Pancreas (tissue), 10 donors: ENCODE data around the gene TTLL13. TPM values are rescaled to one million over a fixed set of nuclear protein-coding genes. Genes with fewer than 3 reads are reported as not detected.
"Not testable (repeated sequence)": the region's sequence is repeated elsewhere in the genome, so short reads cannot be mapped to it uniquely, and the experiment has no call there.

Experiments
- ATAC-seq, 4 donors: fragments of 200-7000 bp; cut with Tn5 transposase; one replicate each; pipeline versions ENCODE4 v1.8.0 to v1.9.1; 2020; ENCODE audit warnings: mild to moderate bottlenecking in 4 of 4, moderate library complexity in 4 of 4
- DNase-seq, 6 donors: peaks; one replicate each; pipeline ENCODE4 v3.0.0-alpha.2; 2020
- FAIRE-seq: peaks from 2 replicates; lab custom pipeline; 2012; peaks lifted over from hg19 to GRCh38; lab: Jason Lieb, UNC
- H3K27ac ChIP-seq, 4 donors: fragments of 200-600 bp; sonication (generic); 1 replicate in 3 of 4; 2 replicates in 1 of 4; pipeline versions ENCODE4 v1.5.0 to v1.8.0; 2020
- H3K27me3 ChIP-seq, 4 donors: fragments of 200-600 bp; one replicate each; pipeline ENCODE4 v1.8.0; 2021
- H3K36me3 ChIP-seq, 3 donors: fragments of 200-600 bp; sonication (generic) in 1 of 3; one replicate each; pipeline versions ENCODE4 v1.5.0 to v1.8.0; 2020 to 2021
- H3K4me1 ChIP-seq, 3 donors: fragments of 200-600 bp; one replicate each; pipeline ENCODE4 v1.8.0; 2021
- H3K4me3 ChIP-seq, 4 donors: fragments of 200-600 bp; sonication (generic) in 2 of 4; one replicate each; pipeline versions ENCODE4 v1.5.0 to v1.8.0; 2020 to 2021
- H3K9me3 ChIP-seq, 4 donors: fragments of 200-600 bp; one replicate each; pipeline ENCODE4 v1.8.0; 2021
- CTCF ChIP-seq, 4 donors: fragments of 200-600 bp; sonication (generic) in 3 of 4; IDR thresholded peaks; one replicate each; pipeline versions ENCODE4 v1.5.0 to v1.8.0; 2021; ENCODE audit warnings: antibody characterized with exemption in 4 of 4
- WGBS, 2 donors: extraction: QIAGEN DNeasy Blood & Tissue Kit; methylation state at CpG; one replicate each; pipeline ENCODE4 v1.1.7; 2013; 5-methylcytosine and 5-hydroxymethylcytosine counted together
- intact Hi-C, 3 donors: fragments of 100-400 bp; cut with DNase I; formaldehyde crosslinking; loops; one replicate each; pipeline versions ENCODE4 v1.11.1 to v1.14.2; 2022
- polyA plus RNA-seq, 2 donors: library from polyadenylated mRNA; stranded (reverse); fragments of 200-250 nt; gene quantifications; one replicate each; pipeline ENCODE4 v1.2.3, GENCODE V29; 2013
- total RNA-seq, 6 donors: library from RNA; stranded (reverse); fragmentation: NEBNext Ultra II Directional in 4 of 6; extraction: Animal tissue kit (Norgen Biotek cat#: 25700) in 4 of 6; gene quantifications; one replicate each; pipeline versions ENCODE4 v1.2.1 to v1.2.4, GENCODE V29; 2021 to 2023
- donor health status: healthy with polysubstance abuse.
- donor health status: DM: no; HTN: no; CAD: no; lungs with moderate emphysema.
- donor health status: DM: no; HTN: no; CAD: no.
- donor health status: control.
- donor health status: control.
- donor health status: Bipolar disorder and iron deficiency.
- donor health status: DM: yes; HTN: yes; CAD: no.
- donor health status: DM: no; HTN: no; CAD: no.
- donor health status: DM: no; HTN: no; CAD: no.
- donor health status: DM: yes; HTN: yes; CAD: no.

TTLL13 gene
- total and polyA plus RNA-seq, 8 donors: 0.19 to 2.4 (median 0.43) TPM; not detected in 2

DNA sequence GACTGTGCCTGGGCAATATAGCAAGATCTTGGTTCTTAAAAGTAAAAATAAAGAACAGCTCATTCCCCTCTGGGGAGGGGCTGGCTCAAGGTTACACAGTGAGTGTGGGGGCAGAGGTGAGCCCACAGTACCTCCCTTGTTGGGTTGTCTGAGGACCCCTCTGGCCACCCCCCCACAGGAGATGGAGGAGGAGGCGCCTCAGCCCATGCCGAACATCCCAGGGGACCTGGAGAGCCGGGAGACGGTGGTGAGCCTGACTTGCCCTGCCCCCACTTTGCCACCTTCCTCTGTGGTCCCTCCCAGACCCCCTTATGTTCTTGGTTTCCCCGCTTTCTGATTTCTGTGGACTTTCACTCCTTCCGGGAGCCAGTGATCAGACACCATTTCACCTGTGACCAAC lies 44.8 kb downstream of the TTLL13 start:
- no peaks in the 10 kb centered on the region for H3K27me3 ChIP-seq
- H3K36me3 ChIP-seq: no peaks in the 10 kb centered on the region
- intact Hi-C loops: no loop called here
- peak overlapping the region; percentile 52 to 76 (median 70) for H3K27ac ChIP-seq
- TF ChIP-seq CTCF (IDR thresholded peaks at IDR 0.05): no peak
- peak in 2 of 6 donors; percentile 48 to 69 for DNase-seq
- H3K4me3 ChIP-seq: peak overlapping the region; percentile 11 to 47 (median 32)
- WGBS, 2 donors: 32 to 50% methylated on average over 6 of the region's 6 CpGs
- ATAC-seq: peak in 2 of 4 donors; percentile 29 to 36
- peaks cover 0 to 14% (median 8%) of the 10 kb centered on the region in 3 donors for H3K4me1 ChIP-seq
- no peak for FAIRE-seq
- H3K9me3 ChIP-seq: no peaks in the 10 kb centered on the region

GRCh38 chr15:90294601-90295269 lies 45.4 kb downstream of the TTLL13 start:
- 27 to 31% methylated on average over 16 of the region's 16 CpGs for WGBS, 2 donors
- Histone ChIP-seq H3K27me3 (no peaks in the 10 kb centered on the region), H3K27ac (peak overlapping the region in 2 of 4 donors; percentile 19 to 76), H3K9me3 (no peaks in the 10 kb centered on the region), H3K36me3 (no peaks in the 10 kb centered on the region), H3K4me1 (peaks cover 0 to 14% (median 8%) of the 10 kb centered on the region in 3 donors), H3K4me3 (peak overlapping the region; percentile 18 to 47 (median 30))
- intact Hi-C loops: no loop called here
- TF ChIP-seq CTCF (IDR thresholded peaks at IDR 0.05): no peak
- no peak for FAIRE-seq
- DNase-seq: peak in 5 of 6 donors; percentile 39 to 73 (median 55)
- peak; percentile 41 to 70 (median 58) for ATAC-seq

DNA sequence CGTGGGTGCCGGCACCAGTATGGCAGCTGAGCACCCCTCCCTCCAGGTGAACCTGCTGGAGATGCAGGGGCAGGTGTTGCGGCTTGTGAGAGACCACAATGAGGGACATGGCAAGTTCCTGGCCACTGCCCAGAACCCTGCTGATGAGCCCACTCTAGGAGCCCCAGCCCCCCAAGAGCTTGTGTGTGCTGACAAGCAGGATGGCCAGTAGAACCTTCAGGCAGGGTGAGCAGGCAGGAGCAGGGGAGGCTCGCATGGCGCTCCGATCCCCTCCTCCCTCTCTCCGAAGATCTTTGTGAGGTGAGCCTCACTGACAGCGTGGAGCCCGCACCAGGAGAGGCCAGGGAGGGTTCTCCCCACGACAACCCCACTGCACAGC lies 45.9 kb downstream of the TTLL13 start:
- H3K27me3 ChIP-seq: no peaks in the 10 kb centered on the region
- 20 to 27% methylated on average over 10 of the region's 10 CpGs for WGBS, 2 donors
- FAIRE-seq (no peak), DNase-seq (peak in 3 of 6 donors; percentile 32 to 64 (median 41)), ATAC-seq (peak; percentile 14 to 45 (median 32))
- TF ChIP-seq CTCF (IDR thresholded peaks at IDR 0.05): no peak
- no peaks in the 10 kb centered on the region for H3K36me3 ChIP-seq
- no peaks in the 10 kb centered on the region for H3K9me3 ChIP-seq
- intact Hi-C loops: no loop called here
- peak overlapping the region; percentile 18 to 47 (median 30) for H3K4me3 ChIP-seq
- peaks cover 0 to 14% (median 8%) of the 10 kb centered on the region in 3 donors for H3K4me1 ChIP-seq
- peak overlapping the region in 2 of 4 donors; percentile 19 to 41 for H3K27ac ChIP-seq

GRCh38 chr15:90296316-90296884 lies 47.0 kb downstream of the TTLL13 start:
- H3K9me3 ChIP-seq, H3K27me3 ChIP-seq, ATAC-seq, DNase-seq, FAIRE-seq, H3K36me3 ChIP-seq, intact Hi-C loops: not testable (repeated sequence)
- WGBS, 2 donors: 24 to 27% methylated on average over 4 of the region's 4 CpGs
- Histone ChIP-seq H3K27ac (peak overlapping the region in 1 of 4 donors; percentile 30), H3K4me1 (peaks cover 0 to 14% (median 9%) of the 10 kb centered on the region in 3 donors), H3K4me3 (peak overlapping the region in 1 of 4 donors; percentile 47)

GRCh38 chr15:90297021-90297420 lies 47.7 kb downstream of the TTLL13 start:
- ATAC-seq (no peak), DNase-seq (no peak), FAIRE-seq (no peak)
- TF ChIP-seq CTCF (IDR thresholded peaks at IDR 0.05): no peak
- WGBS, 2 donors: 46 to 49% methylated on average over 4 of the region's 4 CpGs
- Histone ChIP-seq H3K4me1 (peaks cover 0 to 20% (median 13%) of the 10 kb centered on the region in 3 donors), H3K4me3 (no peak overlapping the region), H3K27me3 (no peaks in the 10 kb centered on the region), H3K9me3 (no peaks in the 10 kb centered on the region), H3K27ac (peak overlapping the region in 1 of 4 donors; percentile 4), H3K36me3 (no peaks in the 10 kb centered on the region)
- intact Hi-C loops: no loop called here
